Muscle layer of duodenum (tissue), 2 donors: ENCODE measurements around the gene CLDN3.
"Not testable (repeated sequence)": the region's sequence is repeated elsewhere in the genome, so short reads cannot be mapped to it uniquely, and the experiment has no call there.

Experiments
- H3K27ac ChIP-seq: one replicate; pipeline ENCODE4 v1.7.0; 2013; ENCODE audit warnings: mild to moderate bottlenecking, low read length
- H3K27me3 ChIP-seq: one replicate; pipeline ENCODE4 v1.7.0; 2013; ENCODE audit warnings: low read depth, mild to moderate bottlenecking, control low read depth, low read length
- H3K36me3 ChIP-seq, 2 donors: one replicate each; pipeline ENCODE4 v1.7.0; 2013; ENCODE audit warnings: low read length in 2 of 2, control low read depth in 1 of 2, mild to moderate bottlenecking in 1 of 2; ENCODE audit not compliant: insufficient read depth in 2 of 2, control insufficient read depth in 1 of 2
- H3K4me1 ChIP-seq, 2 donors: one replicate each; pipeline ENCODE4 v1.7.0; 2013; ENCODE audit warnings: low read length in 2 of 2, mild to moderate bottlenecking in 2 of 2, control low read depth in 1 of 2, moderate library complexity in 1 of 2; ENCODE audit not compliant: insufficient read depth in 2 of 2, control insufficient read depth in 1 of 2
- H3K4me3 ChIP-seq, 2 donors: one replicate each; pipeline ENCODE4 v1.7.0; 2013; ENCODE audit warnings: low read length in 2 of 2, low read depth in 1 of 2, mild to moderate bottlenecking in 1 of 2
- H3K9me3 ChIP-seq, 2 donors: one replicate each; pipeline ENCODE4 v1.7.0; 2013; ENCODE audit warnings: low read length in 2 of 2, control low read depth in 1 of 2, mild to moderate bottlenecking in 1 of 2; ENCODE audit not compliant: control insufficient read depth in 1 of 2
- donor health status: healthy.

The CLDN3 gene

GRCh38 chr7:73732397-73732796 lies 37.7 kb downstream of the CLDN3 start:
- peaks cover 0 to 2% of the 10 kb centered on the region in 2 donors for H3K36me3 ChIP-seq
- no peaks in the 10 kb centered on the region for H3K27me3 ChIP-seq
- no peaks in the 10 kb centered on the region for H3K9me3 ChIP-seq
- no peak overlapping the region for H3K4me3 ChIP-seq
- peaks cover 0 to 2% of the 10 kb centered on the region in 2 donors for H3K4me1 ChIP-seq
- no peak overlapping the region for H3K27ac ChIP-seq

- no peaks in the 10 kb centered on the region for H3K4me1 ChIP-seq
- H3K27ac ChIP-seq: no peak overlapping the region
- H3K9me3 ChIP-seq: no peaks in the 10 kb centered on the region
- no peaks in the 10 kb centered on the region for H3K36me3 ChIP-seq
- H3K27me3 ChIP-seq: no peaks in the 10 kb centered on the region
- H3K4me3 ChIP-seq: no peak overlapping the region
These were observed 39.6 kb downstream of the CLDN3 start for GRCh38 chr7:73730485-73730884.

- no peak overlapping the region for H3K4me3 ChIP-seq
- no peaks in the 10 kb centered on the region for H3K36me3 ChIP-seq
- no peaks in the 10 kb centered on the region for H3K9me3 ChIP-seq
These were observed 41.5 kb downstream of the CLDN3 start for GRCh38 chr7:73728551-73728950.

GRCh38 chr7:73727952-73728351 lies 42.1 kb downstream of the CLDN3 start:
- no peaks in the 10 kb centered on the region for H3K9me3 ChIP-seq
- H3K4me3 ChIP-seq: no peak overlapping the region
- H3K36me3 ChIP-seq: no peaks in the 10 kb centered on the region
- H3K27me3 ChIP-seq: no peaks in the 10 kb centered on the region
- no peaks in the 10 kb centered on the region for H3K4me1 ChIP-seq
- no peak overlapping the region for H3K27ac ChIP-seq

More at GRCh38 chr7:73728551-73728950, 41.5 kb downstream of the CLDN3 start:
- Histone ChIP-seq H3K4me1 (no peaks in the 10 kb centered on the region), H3K27me3 (no peaks in the 10 kb centered on the region), H3K27ac (no peak overlapping the region)

GRCh38 chr7:73726083-73726466 lies 44.0 kb downstream of the CLDN3 start:
- no peak overlapping the region for H3K27ac ChIP-seq
- peaks cover 0 to 5% of the 10 kb centered on the region in 2 donors for H3K4me1 ChIP-seq
- H3K9me3 ChIP-seq: no peaks in the 10 kb centered on the region
- H3K27me3 ChIP-seq: no peaks in the 10 kb centered on the region
- H3K4me3 ChIP-seq: no peak overlapping the region
- no peaks in the 10 kb centered on the region for H3K36me3 ChIP-seq

GRCh38 chr7:73723813-73724212 lies 46.3 kb downstream of the CLDN3 start:
- Histone ChIP-seq H3K27me3 (no peaks in the 10 kb centered on the region), H3K27ac (no peak overlapping the region), H3K4me1 (peaks cover 3 to 14% of the 10 kb centered on the region in 2 donors), H3K36me3 (no peaks in the 10 kb centered on the region), H3K9me3 (no peaks in the 10 kb centered on the region), H3K4me3 (no peak overlapping the region)

- Histone ChIP-seq H3K9me3 (no peaks in the 10 kb centered on the region), H3K27me3 (no peaks in the 10 kb centered on the region), H3K27ac (no peak overlapping the region), H3K4me3 (no peak overlapping the region), H3K36me3 (no peaks in the 10 kb centered on the region), H3K4me1 (peaks cover 3 to 24% of the 10 kb centered on the region in 2 donors)
These were observed 47.3 kb downstream of the CLDN3 start for GRCh38 chr7:73722785-73723184.

- H3K27ac ChIP-seq, H3K9me3 ChIP-seq, H3K4me3 ChIP-seq: not testable (repeated sequence)
These were observed 47.9 kb downstream of the CLDN3 start for GRCh38 chr7:73722182-73722581.

GRCh38 chr7:73721377-73721817 lies 48.7 kb downstream of the CLDN3 start:
- Histone ChIP-seq H3K36me3 (no peaks in the 10 kb centered on the region), H3K9me3 (no peaks in the 10 kb centered on the region), H3K4me1 (peaks cover 5 to 38% of the 10 kb centered on the region in 2 donors), H3K4me3 (no peak overlapping the region), H3K27ac (no peak overlapping the region), H3K27me3 (no peaks in the 10 kb centered on the region)

More at GRCh38 chr7:73722182-73722581, 47.9 kb downstream of the CLDN3 start:
- not testable (repeated sequence) for H3K36me3 ChIP-seq, H3K27me3 ChIP-seq
- H3K4me1 ChIP-seq: peaks cover 3 to 30% of the 10 kb centered on the region in 2 donors

- H3K9me3 ChIP-seq, H3K36me3 ChIP-seq, H3K4me3 ChIP-seq, H3K27ac ChIP-seq, H3K27me3 ChIP-seq: not testable (repeated sequence)
- H3K4me1 ChIP-seq: peaks cover 9 to 47% of the 10 kb centered on the region in 2 donors
These were observed 49.6 kb downstream of the CLDN3 start for GRCh38 chr7:73720443-73720842.

- Histone ChIP-seq H3K36me3 (no peaks in the 10 kb centered on the region), H3K27ac (no peak overlapping the region), H3K27me3 (no peaks in the 10 kb centered on the region), H3K4me3 (peak overlapping the region; percentile 30 to 54), H3K9me3 (no peaks in the 10 kb centered on the region), H3K4me1 (peaks cover 9 to 50% of the 10 kb centered on the region in 2 donors)
These were observed 50.3 kb downstream of the CLDN3 start for GRCh38 chr7:73719806-73720169.
